Thyroid gland (tissue), 4 donors: ENCODE data around the gene ACTRT1. TPM values are rescaled to one million over a fixed set of nuclear protein-coding genes. Genes with fewer than 3 reads are reported as not detected.

Source experiments
- DNase-seq, 2 donors: peaks; one replicate each; pipeline ENCODE4 v3.0.0-alpha.2; 2019
- H3K27ac ChIP-seq, 3 donors: fragments of 200-600 bp; sonication (generic); 1 replicate in 2 of 3; 2 replicates in 1 of 3; pipeline ENCODE4 v1.5.1; 2016 to 2019; ENCODE audit warnings: mild to moderate bottlenecking in 1 of 3, moderate library complexity in 1 of 3
- H3K27me3 ChIP-seq: fragments of 200-600 bp; sonication (generic); one replicate; pipeline ENCODE4 v1.5.1; 2019
- H3K36me3 ChIP-seq, 2 donors: fragments of 200-600 bp; sonication (generic); one replicate each; pipeline ENCODE4 v1.5.1; 2016 to 2019
- H3K4me1 ChIP-seq, 2 donors: fragments of 200-600 bp; sonication (generic); one replicate each; pipeline ENCODE4 v1.5.1; 2017 to 2019
- H3K4me3 ChIP-seq, 3 donors: fragments of 200-600 bp; sonication (generic); replicated peaks in 1 of 3; 1 replicate in 2 of 3; 2 replicates in 1 of 3; pipeline ENCODE4 v1.5.1; 2016; ENCODE audit warnings: mild to moderate bottlenecking in 1 of 3
- H3K9me3 ChIP-seq: fragments of 200-600 bp; sonication (generic); one replicate; pipeline ENCODE4 v1.5.1; 2017
- CTCF ChIP-seq, 6 experiments: fragments of 200-600 bp in 3 of 6; fragments of 450-650 bp in 3 of 6; sonication (generic) in 3 of 6; IDR thresholded peaks; one replicate each; pipeline ENCODE4 v1.5.1; 2016 to 2019; ENCODE audit warnings: antibody characterized with exemption in 6 of 6, mild to moderate bottlenecking in 2 of 6, inconsistent platforms in 1 of 6, moderate library complexity in 1 of 6
- POLR2A ChIP-seq, 2 donors: fragments of 450-650 bp; IDR thresholded peaks; one replicate each; pipeline ENCODE4 v1.6.1; 2017; ENCODE audit warnings: antibody characterized with exemption in 2 of 2, mild to moderate bottlenecking in 2 of 2, moderate library complexity in 1 of 2
- WGBS, 2 donors: methylation state at CpG; one replicate each; pipeline ENCODE4 v1.1.5; 2017; 5-methylcytosine and 5-hydroxymethylcytosine counted together
- intact Hi-C: fragments of 100-400 bp; cut with DNase I; formaldehyde crosslinking; loops from one replicate; pipeline ENCODE4 v1.15.1; 2023
- total RNA-seq, 4 donors: library from RNA; depleted of rRNA; stranded (reverse); fragments of >200 nt; gene quantifications; one replicate each; pipeline ENCODE4 v1.2.3, GENCODE V29; 2016

Gene ACTRT1
- total RNA-seq, 4 donors from 2014 or later = not detected

DNA sequence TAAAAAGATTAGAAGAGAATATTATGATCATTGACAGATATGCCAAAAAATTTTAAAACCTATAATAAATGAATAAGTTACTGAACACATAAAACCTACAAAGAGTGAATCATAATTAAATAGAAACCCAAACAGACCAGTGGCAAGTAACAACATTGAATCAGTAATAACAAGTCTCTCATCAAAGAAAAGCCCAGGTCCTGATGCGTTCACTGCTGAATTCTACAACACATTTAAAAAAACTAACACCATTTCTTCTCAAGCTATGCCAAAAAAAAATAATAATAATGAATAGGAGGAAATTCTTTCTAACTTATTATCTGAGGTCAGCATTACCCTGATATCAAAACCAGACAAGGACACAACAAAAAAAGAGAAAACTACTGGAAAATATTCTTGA lies 30.6 kb downstream of the ACTRT1 start:
- DNase-seq = no peak
- intact Hi-C loops = no loop called here
- H3K4me1 ChIP-seq = no peaks in the 10 kb centered on the region
- H3K27me3 ChIP-seq = no peaks in the 10 kb centered on the region
- WGBS, 2 donors = 71 to 85% methylated on average over 1 of the region's 1 CpG
- TF ChIP-seq CTCF (IDR thresholded peaks at IDR 0.05) = no peak
- no peak for TF ChIP-seq POLR2A (IDR thresholded peaks at IDR 0.05)
- H3K9me3 ChIP-seq = no peaks in the 10 kb centered on the region
- no peak overlapping the region for H3K27ac ChIP-seq
- no peaks in the 10 kb centered on the region for H3K36me3 ChIP-seq
- H3K4me3 ChIP-seq = no peak overlapping the region

DNA sequence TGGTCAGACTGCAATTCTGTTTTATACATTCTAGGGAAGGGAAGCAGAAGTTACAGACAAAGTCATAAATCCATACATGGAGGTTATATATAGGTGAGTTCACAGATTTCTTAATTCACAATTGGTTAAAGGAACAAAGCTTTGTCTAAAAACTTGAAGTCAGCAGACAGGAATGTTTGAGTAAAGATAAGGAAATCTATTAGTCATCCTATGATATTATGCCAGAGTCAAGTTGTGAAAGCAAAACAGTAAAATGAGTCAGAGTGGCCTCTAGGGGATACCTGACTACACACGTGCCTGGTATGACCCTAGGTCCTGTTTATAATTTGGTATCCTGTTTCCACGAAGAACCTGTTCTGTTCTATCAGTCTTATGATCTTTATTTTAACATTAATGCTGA lies 31.5 kb downstream of the ACTRT1 start:
- Histone ChIP-seq H3K27ac (no peak overlapping the region), H3K27me3 (no peaks in the 10 kb centered on the region), H3K4me1 (no peaks in the 10 kb centered on the region), H3K4me3 (no peak overlapping the region), H3K36me3 (no peaks in the 10 kb centered on the region), H3K9me3 (no peaks in the 10 kb centered on the region)
- TF ChIP-seq POLR2A (IDR thresholded peaks at IDR 0.05) (no peak), CTCF (IDR thresholded peaks at IDR 0.05) (no peak)
- DNase-seq = no peak
- intact Hi-C loops = no loop called here
- 25 to 31% methylated on average over 2 of the region's 2 CpGs for WGBS, 2 donors

DNA sequence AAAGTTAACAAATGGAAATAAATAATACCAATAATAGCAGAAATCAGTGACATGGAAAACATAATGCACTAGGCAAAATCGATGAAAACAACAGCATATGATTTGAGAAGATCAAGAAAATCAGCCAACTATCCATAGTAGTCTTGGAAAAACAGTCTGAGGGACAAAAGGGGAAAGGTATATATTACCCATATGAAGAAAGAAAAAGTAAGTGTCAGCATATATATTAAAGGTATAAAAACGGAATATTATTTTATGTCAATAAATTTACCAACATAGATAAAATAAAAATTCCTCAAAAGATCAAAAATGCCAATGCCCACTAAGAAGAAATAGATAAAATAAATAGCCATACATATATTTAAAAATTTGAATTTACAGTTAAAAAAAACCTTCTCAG lies 33.0 kb downstream of the ACTRT1 start:
- H3K4me3 ChIP-seq = no peak overlapping the region
- TF ChIP-seq CTCF (IDR thresholded peaks at IDR 0.05) = no peak
- TF ChIP-seq POLR2A (IDR thresholded peaks at IDR 0.05) = no peak
- WGBS, 2 donors = 87 to 91% methylated on average over 2 of the region's 2 CpGs
- no peaks in the 10 kb centered on the region for H3K36me3 ChIP-seq
- DNase-seq = no peak
- no peaks in the 10 kb centered on the region for H3K4me1 ChIP-seq
- no peak overlapping the region for H3K27ac ChIP-seq
- no peaks in the 10 kb centered on the region for H3K27me3 ChIP-seq
- H3K9me3 ChIP-seq = no peaks in the 10 kb centered on the region
- intact Hi-C loops = no loop called here

GRCh38 chrX:128012015-128012414 lies 40.2 kb downstream of the ACTRT1 start:
- Histone ChIP-seq H3K36me3 (no peaks in the 10 kb centered on the region), H3K27me3 (no peaks in the 10 kb centered on the region), H3K27ac (no peak overlapping the region), H3K4me1 (no peaks in the 10 kb centered on the region), H3K4me3 (no peak overlapping the region), H3K9me3 (no peaks in the 10 kb centered on the region)
- DNase-seq = no peak
- intact Hi-C loops = no loop called here
- TF ChIP-seq CTCF (IDR thresholded peaks at IDR 0.05) (no peak), POLR2A (IDR thresholded peaks at IDR 0.05) (no peak)
- WGBS, 2 donors = 94 to 100% methylated on average over 1 of the region's 1 CpG

DNA sequence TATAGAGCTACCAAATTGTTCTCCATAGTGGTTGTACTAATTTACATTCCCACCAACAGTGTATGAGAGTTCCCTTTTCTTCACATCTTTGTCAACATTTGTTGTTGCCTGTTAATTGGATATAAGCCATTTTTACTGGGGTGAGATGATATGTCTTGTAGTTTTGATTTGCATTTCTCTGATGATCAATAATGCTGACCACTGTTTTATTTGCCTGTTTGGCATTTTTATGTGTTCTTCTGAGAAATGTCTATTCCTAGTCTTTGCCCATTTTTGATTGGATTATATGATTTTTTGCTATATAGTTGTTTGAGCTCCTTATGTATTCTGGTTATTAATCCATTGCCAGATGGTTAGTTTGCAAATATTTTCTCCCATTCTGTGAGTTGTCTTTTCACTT lies 44.3 kb downstream of the ACTRT1 start:
- no peaks in the 10 kb centered on the region for H3K4me1 ChIP-seq
- DNase-seq = no peak
- H3K4me3 ChIP-seq = no peak overlapping the region
- H3K36me3 ChIP-seq = no peaks in the 10 kb centered on the region
- intact Hi-C loops = no loop called here
- no peak overlapping the region for H3K27ac ChIP-seq
- TF ChIP-seq CTCF (IDR thresholded peaks at IDR 0.05) = no peak
- TF ChIP-seq POLR2A (IDR thresholded peaks at IDR 0.05) = no peak
- no peaks in the 10 kb centered on the region for H3K9me3 ChIP-seq
- no peaks in the 10 kb centered on the region for H3K27me3 ChIP-seq
